ENCODE results near the gene IL31RA.

Gene IL31RA

GRCh38 chr5:55904152-55904551 is 53.0 kb downstream of the IL31RA start:
- DNase-seq, result no peak

DNA sequence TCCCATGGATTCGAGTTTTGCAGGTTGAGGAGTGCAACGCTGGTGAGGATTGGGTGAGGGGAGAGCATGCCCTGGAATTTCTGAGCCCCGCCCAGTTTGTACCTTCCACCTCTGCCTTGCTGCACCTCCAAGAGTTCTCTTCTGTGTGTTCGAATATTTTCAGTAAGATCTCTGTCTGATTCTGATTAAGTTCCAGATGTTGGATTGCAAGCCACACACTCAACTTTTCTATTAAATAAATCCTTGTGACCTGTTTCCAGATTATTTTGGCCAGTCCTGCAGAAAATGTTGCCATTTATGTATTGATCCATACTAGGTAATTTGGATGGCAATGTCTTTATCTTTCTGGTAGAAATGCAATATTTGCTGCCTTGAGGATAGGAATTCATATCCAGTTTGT is 54.1 kb downstream of the IL31RA start:
- no peak for DNase-seq

DNA sequence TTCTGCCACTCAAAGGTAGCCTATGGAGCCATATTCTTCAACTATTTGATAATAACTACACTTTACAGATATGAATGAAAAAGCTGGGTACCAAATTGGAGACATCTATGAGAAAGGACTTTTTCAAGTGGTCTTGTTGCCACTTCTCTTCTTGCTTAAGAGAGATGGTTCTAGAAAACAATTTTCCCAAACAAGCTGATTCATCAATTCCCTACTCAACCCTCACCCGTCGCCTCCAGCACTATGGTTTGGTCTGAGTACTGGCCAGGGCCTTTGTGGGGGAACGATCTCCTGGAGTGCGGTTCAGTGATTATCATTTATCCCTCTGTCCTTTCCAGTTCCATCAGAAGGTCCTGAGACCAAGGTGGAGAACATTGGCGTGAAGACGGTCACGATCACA is 56.8 kb downstream of the IL31RA start:
- no peak for DNase-seq

- DNase-seq, result no peak
These were observed 57.6 kb downstream of the IL31RA start for GRCh38 chr5:55908804-55909203.

- DNase-seq, result no peak
These were observed 60.9 kb downstream of the IL31RA start for GRCh38 chr5:55911784-55912653.

GRCh38 chr5:55913466-55914413 is 62.6 kb downstream of the IL31RA start:
- DNase-seq, result no peak

DNA sequence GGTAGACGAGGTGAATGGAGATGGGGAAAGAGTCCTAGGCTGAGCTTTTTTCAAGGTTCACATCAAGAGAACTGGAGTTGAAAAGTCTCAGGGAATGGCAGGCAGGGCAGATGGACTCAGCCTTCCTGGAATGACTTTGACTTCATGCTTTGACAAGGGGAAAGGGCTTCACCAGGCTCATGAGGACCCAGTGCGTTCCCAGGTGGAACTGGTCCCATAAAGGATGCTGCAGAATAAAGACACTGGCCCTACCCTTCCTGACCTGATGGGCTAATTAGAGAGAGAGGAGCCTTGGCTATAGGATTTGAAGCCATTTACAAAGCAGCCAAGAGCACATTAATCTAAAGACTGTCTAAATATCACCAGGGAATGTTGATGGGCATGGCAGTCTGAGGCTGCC is 63.8 kb downstream of the IL31RA start:
- DNase-seq, result no peak

- no peak for DNase-seq
These were observed 64.6 kb downstream of the IL31RA start for GRCh38 chr5:55915783-55916182.

GRCh38 chr5:55916986-55917385 is 65.8 kb downstream of the IL31RA start:
- DNase-seq, result no peak

DNA sequence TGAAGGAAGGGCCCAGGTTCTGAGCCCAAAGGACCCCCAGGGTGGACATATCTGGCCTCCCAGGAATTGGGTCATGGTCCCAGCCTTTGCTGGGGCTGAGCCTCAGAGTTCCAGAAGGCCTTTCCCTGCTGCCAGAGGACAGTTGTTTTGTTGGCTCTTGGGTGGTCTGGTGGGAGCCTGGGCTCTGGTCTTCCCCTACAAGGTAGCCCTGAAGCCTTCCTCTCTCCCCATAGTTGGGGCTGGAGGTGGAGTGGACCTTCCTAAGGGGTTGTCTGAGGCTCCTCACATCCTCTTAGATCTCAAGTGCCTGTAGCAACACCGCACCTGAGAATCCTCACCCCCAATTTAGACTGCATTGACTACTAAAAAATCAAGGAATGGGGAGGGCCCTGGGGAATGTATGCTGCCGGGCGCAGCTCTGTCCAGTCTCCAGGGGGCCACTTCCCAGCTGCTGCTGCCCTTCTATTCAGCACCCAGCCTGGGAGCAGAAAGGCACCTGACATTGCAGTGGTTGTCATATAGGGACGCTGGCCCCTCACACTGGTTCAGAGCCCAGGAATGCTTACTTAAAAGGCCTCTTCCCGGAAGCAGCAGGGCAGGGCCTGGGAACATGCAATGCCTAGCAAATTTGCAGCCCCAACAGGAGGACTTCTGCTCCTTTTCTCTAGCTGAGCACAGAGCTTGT is 66.4 kb downstream of the IL31RA start:
- DNase-seq, result no peak

- no peak for DNase-seq
These were observed 67.2 kb downstream of the IL31RA start for GRCh38 chr5:55918087-55919035.

DNA sequence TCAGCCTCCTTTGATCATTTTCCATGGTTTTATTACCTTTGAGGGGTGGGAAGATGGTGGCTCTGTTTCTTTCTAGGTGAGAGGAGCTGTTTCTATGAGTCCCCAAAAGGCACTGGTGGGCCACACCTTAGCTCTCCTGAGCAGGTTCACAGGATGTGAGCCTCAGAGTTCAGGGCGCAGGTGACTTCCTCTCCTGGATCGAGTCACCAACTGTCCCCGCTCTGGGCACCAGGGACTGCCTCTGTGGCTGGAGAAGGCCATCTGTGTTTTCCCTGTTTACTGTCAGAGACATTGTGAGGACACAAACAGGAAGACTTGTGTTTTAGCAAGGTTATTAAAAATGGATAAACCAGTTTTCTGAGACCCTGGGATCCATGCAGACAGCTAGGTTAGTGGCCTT is 68.5 kb downstream of the IL31RA start:
- DNase-seq, result no peak

DNA sequence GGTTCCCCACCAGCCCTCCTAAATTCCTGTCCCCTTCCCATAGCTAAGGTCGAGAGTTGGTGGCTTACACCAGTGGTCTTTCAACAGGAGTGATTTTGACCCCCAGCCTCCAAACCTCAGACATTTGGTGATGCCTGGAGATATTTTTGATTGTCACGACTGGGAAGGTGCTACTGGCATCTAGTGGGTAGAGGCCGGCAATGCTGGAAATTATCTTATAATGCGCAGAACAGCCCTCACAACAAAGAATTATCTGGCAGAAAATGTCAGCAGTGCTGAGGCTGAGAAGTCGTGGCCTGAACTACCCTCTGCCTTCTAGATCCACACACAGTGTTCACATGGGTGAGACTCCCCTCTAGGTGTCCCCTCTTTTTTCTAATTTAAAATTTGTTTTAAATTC is 69.6 kb downstream of the IL31RA start:
- DNase-seq, result no peak

DNA sequence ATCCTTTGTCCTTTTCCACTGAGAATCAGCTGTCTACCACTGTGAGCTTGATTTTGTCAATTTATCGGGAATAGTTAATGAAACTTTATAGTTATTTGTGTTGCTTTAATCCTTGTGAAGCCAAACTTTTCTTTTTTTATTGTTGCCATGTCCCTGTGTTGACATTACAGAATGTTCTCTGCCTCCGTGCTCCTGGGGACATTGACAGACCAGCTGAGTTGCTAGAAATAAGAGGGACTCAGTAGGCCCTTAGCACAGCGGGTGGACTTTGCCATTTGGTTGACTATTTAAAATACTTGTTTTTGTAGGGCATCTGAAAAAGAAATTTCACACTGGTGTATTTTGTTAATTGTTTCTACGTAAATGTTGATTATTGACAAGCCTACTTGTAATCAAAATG is 70.5 kb downstream of the IL31RA start:
- DNase-seq, result no peak

GRCh38 chr5:55923177-55923771 is 72.1 kb downstream of the IL31RA start:
- DNase-seq, result no peak

DNA sequence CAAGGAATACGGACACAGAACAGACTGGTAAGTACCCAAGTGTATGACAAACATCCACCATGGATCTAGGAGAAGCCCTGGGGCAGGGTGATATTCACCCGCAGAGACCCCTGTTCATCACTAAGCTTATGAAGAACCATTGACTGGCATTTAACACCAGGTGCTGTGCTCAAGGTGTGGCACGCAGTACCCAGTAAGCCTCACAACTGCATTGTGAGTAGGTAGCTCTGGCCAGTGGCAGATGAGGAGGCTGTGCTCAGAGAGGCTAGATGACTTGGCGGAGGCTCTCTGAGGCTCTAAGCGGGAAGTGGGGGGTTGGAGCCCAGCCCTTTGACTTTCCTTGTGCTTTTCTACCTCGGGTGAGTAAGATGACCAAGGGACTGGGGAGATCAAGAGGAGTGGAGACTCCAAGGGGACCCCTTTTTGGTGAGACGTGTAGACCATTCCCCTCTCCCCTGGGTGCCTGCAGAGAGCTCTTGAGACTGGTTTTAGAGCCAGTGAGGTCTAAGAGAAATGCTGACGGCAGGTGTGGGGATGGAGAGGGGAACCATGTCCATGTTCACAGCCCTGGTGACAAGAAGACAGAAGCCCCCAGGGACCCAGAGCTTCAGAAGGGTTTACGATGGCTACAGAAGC is 72.8 kb downstream of the IL31RA start:
- DNase-seq, result no peak

DNA sequence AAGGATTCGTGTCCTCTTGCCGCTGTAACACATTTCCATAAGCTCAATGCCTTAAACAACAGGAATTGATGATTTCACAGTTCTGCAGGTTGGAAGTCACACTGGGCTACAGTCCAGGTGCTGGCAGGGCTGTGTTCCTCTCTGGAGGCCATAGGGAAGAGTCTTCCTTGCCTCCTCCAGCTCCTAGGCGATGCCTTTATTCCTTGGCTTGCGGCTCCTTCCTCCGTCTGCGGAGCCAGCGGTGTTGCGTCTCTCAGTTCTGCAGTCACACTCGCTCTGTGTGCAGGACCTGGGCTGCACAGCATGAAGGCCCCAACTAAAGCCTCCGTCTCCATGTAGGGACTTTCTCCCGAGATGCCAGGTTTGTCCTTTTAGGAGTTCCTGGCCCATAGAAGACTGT is 73.6 kb downstream of the IL31RA start:
- no peak for DNase-seq

DNA sequence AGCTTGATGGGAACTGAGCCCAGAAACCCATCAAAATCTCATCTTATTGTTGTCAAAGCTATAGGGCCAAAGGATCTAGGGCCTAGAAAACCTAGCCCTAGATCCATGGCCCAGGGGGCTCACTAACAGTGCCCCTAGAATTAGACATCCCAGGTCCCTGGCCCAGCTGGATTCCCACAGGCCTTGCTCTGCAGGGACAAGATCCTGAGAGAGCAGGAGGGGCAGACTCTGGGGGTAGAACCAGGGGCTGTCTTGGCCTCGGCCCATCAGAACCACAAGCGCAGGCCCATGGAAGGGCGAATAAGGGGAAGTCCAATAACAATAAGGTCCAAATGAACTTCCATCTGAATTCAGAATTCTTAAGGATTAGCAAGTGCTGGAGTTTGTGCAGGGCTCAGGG is 74.0 kb downstream of the IL31RA start:
- DNase-seq, result no peak

DNA sequence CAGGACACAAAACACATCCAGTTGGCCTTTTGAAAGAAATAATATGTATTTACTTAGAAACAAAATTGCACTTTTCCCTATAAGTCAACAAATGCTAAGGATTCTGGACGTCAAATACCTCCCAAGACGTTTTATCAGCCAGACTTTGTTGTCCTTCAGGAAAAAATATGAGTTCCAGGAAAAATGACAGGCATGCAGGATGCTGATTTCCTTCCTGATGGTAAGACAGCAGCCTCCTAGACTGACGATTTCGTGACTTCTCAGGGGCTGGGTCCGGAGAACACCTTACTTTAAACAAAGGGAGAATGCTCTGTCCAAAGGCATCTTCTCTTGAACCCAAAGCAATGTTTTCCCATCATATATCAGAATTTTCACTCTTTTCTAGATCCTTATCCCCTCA is 74.6 kb downstream of the IL31RA start:
- DNase-seq, result no peak

DNA sequence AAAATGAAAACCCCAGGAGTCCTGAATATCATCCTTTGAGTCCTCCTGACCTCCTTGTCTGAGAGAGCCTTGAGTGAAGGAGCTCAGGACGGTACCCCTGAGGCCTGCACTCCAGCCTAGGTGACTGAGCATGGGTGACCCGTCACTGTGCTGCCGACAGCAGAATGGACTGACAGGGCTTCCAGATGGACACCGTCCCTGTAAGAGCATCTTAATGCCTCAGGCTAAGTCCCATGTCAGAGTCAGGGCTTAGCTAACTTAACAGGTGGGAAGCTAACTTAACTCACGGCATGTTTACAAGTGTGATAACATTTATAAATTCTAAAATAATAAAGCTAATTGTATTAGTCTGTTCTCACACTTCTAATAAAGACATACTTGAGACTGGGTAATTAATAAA is 75.3 kb downstream of the IL31RA start:
- no peak for DNase-seq

Data from NCI-H1048 (cell line).